ENCODE results near the gene ARPIN. TPM values are rescaled to one million over a fixed set of nuclear protein-coding genes. Genes with fewer than 3 reads are reported as not detected.

ARPIN gene
- total and polyA plus RNA-seq, 7 donors: 16.2 to 33.5 (median 19.3) TPM

- intact Hi-C loops (cut with DNase I): no loop called here
- no peak for DNase-seq
- Histone ChIP-seq H3K36me3 (peaks cover 0 to 75% (median 21%) of the 10 kb centered on the region in 4 donors), H3K4me1 (no peaks in the 10 kb centered on the region), H3K4me3 (no peak overlapping the region), H3K27ac (no peak overlapping the region), H3K9me3 (no peaks in the 10 kb centered on the region), H3K27me3 (no peaks in the 10 kb centered on the region)
- 85 to 94% methylated on average over 3 of the region's 3 CpGs for WGBS, 2 donors
- no peak for TF ChIP-seq POLR2AphosphoS5 (IDR thresholded peaks at IDR 0.05)
- TF ChIP-seq CTCF (IDR thresholded peaks at IDR 0.05): no peak
- TF ChIP-seq POLR2A (IDR thresholded peaks at IDR 0.05): no peak
- no peak for TF ChIP-seq EP300 (IDR thresholded peaks at IDR 0.05)
Observed at GRCh38 chr15:89878323-89878722, 34.4 kb downstream of the ARPIN start.

- Histone ChIP-seq H3K27me3 (no peaks in the 10 kb centered on the region), H3K36me3 (peaks cover 0 to 68% (median 21%) of the 10 kb centered on the region in 4 donors), H3K27ac (no peak overlapping the region), H3K4me1 (no peaks in the 10 kb centered on the region), H3K4me3 (no peak overlapping the region), H3K9me3 (no peaks in the 10 kb centered on the region)
- DNase-seq: no peak
- TF ChIP-seq CTCF (IDR thresholded peaks at IDR 0.05) (no peak), POLR2AphosphoS5 (IDR thresholded peaks at IDR 0.05) (no peak), POLR2A (IDR thresholded peaks at IDR 0.05) (no peak), EP300 (IDR thresholded peaks at IDR 0.05) (no peak)
- intact Hi-C loops (cut with DNase I): no loop called here
- WGBS, 2 donors: 57 to 79% methylated on average over 2 of the region's 2 CpGs
Observed at GRCh38 chr15:89877083-89877425, 35.7 kb downstream of the ARPIN start.

- intact Hi-C loops (cut with DNase I): no loop called here
- no peak for DNase-seq
- Histone ChIP-seq H3K27ac (no peak overlapping the region), H3K36me3 (peaks cover 0 to 67% (median 23%) of the 10 kb centered on the region in 4 donors), H3K9me3 (no peaks in the 10 kb centered on the region), H3K27me3 (no peaks in the 10 kb centered on the region), H3K4me3 (no peak overlapping the region), H3K4me1 (no peaks in the 10 kb centered on the region)
- no peak for TF ChIP-seq POLR2A (IDR thresholded peaks at IDR 0.05)
- WGBS, 2 donors: 90 to 91% methylated on average over 4 of the region's 4 CpGs
Observed at GRCh38 chr15:89876396-89877082, 36.2 kb downstream of the ARPIN start.

- Histone ChIP-seq H3K4me1 (no peaks in the 10 kb centered on the region), H3K27ac (no peak overlapping the region), H3K9me3 (no peaks in the 10 kb centered on the region), H3K27me3 (no peaks in the 10 kb centered on the region), H3K4me3 (no peak overlapping the region), H3K36me3 (peaks cover 0 to 67% (median 24%) of the 10 kb centered on the region in 4 donors)
- intact Hi-C loops (cut with DNase I): loop anchor here (1.0 to 2.0 kb wide), 2 partner anchors 115 to 135 kb away; no protein-coding TSS in a partner anchor
- 96% methylated on average over 6 of the region's 6 CpGs for WGBS, 2 donors
- no peak for DNase-seq
- TF ChIP-seq POLR2AphosphoS5 (IDR thresholded peaks at IDR 0.05) (no peak), POLR2A (IDR thresholded peaks at IDR 0.05) (no peak), EP300 (IDR thresholded peaks at IDR 0.05) (no peak), CTCF (IDR thresholded peaks at IDR 0.05) (no peak)
Observed at GRCh38 chr15:89875741-89876140, 37.0 kb downstream of the ARPIN start.

- intact Hi-C loops (cut with DNase I): loop anchor here (1.0 to 2.0 kb wide), 2 partner anchors 114 to 135 kb away; no protein-coding TSS in a partner anchor
- WGBS, 2 donors: 27 to 28% methylated on average over 10 of the region's 10 CpGs
- DNase-seq: peak; percentile 81
- H3K9me3 ChIP-seq: no peaks in the 10 kb centered on the region
- no peak overlapping the region for H3K27ac ChIP-seq
- H3K4me1 ChIP-seq: no peaks in the 10 kb centered on the region
- no peaks in the 10 kb centered on the region for H3K27me3 ChIP-seq
- no peak overlapping the region for H3K4me3 ChIP-seq
- TF ChIP-seq POLR2AphosphoS5 (IDR thresholded peaks at IDR 0.05): no peak
- peak; percentile 74 to 89 (median 86) for TF ChIP-seq CTCF (IDR thresholded peaks at IDR 0.05)
- H3K36me3 ChIP-seq: peaks cover 0 to 70% (median 26%) of the 10 kb centered on the region in 4 donors
Observed at GRCh38 chr15:89874926-89875564, 37.7 kb downstream of the ARPIN start.
